DMS53 (cell line): ENCODE measurements around the gene AIP.

ENCODE experiments used
- DNase-seq: peaks from one replicate; lab custom pipeline; 2025; lab: John Stamatoyannopoulos, UW

AIP gene

DNA sequence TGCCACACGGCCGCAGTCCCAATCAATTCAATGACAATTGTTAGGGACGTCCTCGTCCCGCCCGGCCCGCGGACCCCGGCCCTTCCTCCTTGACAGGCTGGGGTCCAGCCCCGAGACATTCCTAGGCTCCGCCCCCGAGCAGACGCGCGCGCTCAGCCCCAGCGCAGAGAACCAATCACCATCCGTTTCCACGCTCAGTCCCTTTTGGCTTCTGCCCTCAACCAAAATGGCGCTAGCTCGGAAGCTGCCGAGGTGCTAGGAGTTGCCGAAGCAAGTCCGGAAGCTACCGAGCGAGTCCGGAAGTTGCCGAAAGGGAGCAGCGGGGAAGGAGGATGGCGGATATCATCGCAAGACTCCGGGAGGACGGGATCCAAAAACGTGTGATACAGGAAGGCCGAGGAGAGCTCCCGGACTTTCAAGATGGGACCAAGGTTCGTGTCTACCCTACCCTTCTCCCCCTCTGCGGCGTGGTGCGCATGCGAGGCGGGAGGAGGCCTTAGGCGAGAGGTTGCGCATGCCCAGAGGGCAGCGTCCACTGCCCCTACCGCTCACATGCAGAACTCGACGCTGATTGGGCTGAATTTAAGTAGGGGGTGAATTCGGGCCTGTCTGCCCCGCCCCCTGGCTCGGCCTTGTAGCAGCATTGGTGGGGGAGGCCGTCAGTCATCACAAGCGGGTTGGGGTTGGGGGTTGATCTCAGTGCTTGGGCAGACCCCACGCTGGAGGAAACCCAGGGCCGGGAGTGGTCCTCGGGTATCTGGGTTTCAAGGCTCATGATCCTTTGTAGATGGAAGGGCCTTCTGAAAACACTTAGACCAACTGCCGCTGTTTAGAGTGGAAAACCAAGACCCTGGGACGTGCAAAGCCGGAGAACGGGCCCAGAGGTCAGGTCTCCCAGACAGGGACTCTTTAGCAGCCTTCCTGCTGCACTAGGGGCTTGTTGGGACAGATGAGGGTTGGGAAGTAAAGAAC lies at the start of gene AIP:
AIP (plus strand) TSS at position 200 of the 972 bp plus-strand sequence; CDS start at position 333, 133 bp downstream.
- peak; percentile 100 for DNase-seq

DNA sequence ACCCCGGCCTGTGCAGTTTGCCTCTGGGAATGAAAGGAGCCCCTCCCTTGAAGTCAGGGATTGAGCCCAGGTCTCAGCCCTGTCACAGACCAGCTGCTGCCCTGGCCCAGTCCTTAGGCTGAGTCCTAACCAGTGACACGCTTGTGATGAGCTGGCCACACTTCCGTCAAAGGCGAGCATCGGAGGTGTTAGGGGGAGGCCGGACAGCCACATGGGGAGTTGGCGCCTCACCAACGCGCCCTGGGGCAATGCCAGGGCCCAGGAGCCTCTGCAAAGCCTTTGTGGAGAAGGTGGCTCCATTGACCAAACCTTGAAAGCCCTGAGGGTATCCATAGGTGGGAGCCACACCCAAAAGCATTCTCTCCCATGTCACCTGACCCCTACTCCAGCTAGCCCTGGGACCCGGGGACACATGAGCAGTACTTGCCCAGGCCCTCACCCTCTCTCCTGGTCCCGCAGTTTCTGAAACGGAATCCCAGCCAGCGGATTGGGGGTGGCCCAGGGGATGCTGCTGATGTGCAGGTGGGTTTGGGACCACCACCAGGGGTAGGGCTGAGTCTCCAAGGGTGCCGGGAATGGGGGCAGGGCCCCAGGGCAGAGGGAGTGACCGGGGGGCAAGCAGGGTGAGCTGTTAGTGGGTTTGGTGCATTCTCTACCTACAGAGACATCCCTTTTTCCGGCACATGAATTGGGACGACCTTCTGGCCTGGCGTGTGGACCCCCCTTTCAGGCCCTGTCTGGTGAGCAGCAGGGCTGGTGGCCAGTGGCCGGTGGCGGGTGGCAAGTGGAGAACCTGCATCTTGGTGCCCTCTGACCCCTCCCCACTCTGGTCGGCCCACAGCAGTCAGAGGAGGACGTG lies 49.1 kb upstream of the AIP start:
- DNase-seq = no peak

GRCh38 chr11:67434395-67434881 lies 48.4 kb upstream of the AIP start:
- no peak for DNase-seq

- DNase-seq = no peak
These were observed 47.6 kb upstream of the AIP start for GRCh38 chr11:67435031-67435726.

DNA sequence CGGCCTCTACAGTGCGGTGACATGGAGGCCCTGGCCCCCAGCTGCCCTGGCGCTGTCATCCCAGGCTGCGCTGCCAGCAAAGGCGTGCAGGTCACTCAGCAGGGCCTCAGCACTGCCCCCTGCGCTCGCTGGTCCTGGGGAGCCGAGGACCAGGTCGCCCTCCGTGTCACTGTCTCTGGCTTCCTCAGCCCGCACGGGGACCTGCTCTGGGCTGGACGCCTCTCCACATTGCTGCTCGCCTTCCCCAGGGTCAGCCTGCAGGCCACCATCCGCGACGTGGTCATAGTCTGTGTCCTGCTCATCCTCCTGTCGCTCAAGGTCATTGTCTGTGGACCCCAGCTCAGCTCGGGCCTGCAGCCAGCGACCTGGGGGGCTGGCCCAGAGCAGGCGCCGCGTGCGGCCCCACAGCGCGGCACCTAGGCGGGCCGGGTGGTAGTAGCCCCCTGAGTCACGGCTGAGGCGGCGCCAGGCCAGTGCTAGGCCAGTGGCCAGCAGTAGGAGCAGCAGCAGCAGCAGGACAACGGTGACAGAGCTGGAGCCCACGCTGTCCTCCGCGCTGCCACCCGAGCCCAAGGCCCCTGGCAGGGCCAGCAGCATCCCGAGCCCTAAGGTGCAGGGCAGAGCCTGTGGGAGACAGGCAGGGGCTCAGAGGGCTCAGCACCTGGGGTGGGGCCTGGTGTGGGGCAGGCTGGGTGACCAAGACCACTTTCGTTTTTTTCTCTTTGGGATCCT lies 46.9 kb upstream of the AIP start:
- DNase-seq = no peak

GRCh38 chr11:67436459-67437081 lies 46.3 kb upstream of the AIP start:
- peak; percentile 74 for DNase-seq

GRCh38 chr11:67437082-67437808 lies 45.6 kb upstream of the AIP start, which contains the start of gene PTPRCAP:
TSS of gene PTPRCAP (minus strand) at chr11:67437682. CDS start at chr11:67437619, 63 bp downstream.
- DNase-seq = no peak

GRCh38 chr11:67437809-67438157 lies 45.0 kb upstream of the AIP start:
- no peak for DNase-seq

GRCh38 chr11:67438158-67438902 lies 44.5 kb upstream of the AIP start:
- no peak for DNase-seq

DNA sequence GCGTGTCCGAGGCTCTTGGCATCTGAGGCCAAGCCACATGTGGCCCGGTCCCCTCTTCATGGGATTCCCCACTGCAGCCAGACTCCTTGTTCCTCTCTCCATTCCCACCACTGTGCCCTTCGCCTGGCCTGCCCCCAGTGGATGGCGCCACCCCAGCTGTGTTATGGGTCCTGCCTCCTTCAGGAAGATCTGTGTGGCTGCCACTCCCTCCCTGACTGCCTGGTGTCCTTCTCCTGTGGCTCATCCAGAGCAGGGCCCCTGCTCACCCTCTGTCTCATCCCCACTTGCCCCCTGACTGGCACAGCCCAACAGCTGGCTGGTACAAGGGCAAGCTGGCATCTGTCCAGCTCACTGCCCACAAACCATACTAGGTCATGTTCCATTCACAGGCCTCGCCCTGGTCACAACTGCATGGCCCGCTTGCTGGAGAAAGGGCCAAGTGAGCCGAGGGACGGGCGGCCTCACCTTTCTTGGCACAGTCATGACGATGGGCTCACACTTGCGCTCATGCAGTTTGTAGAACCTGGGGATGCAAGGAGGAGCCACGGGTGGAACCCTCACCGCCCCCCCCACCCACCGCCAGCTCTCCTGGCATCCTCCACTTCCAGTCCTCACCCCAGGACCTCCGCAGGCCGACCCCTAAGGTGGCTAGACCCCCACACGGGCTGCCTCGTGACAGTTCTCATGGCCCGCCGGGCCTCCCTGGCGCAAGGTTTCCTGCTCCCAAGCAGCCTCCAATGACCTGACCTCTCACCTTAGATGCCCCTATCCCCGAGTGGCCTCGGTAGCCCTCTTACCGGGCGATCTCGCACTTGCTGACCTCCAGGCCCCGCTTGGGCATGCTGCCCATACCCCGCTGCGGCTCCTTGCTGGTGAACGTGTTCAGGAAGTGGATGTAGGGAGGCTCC lies 43.3 kb upstream of the AIP start:
- peak; percentile 77 for DNase-seq

GRCh38 chr11:67440229-67441097 lies 42.4 kb upstream of the AIP start:
- no peak for DNase-seq

DNA sequence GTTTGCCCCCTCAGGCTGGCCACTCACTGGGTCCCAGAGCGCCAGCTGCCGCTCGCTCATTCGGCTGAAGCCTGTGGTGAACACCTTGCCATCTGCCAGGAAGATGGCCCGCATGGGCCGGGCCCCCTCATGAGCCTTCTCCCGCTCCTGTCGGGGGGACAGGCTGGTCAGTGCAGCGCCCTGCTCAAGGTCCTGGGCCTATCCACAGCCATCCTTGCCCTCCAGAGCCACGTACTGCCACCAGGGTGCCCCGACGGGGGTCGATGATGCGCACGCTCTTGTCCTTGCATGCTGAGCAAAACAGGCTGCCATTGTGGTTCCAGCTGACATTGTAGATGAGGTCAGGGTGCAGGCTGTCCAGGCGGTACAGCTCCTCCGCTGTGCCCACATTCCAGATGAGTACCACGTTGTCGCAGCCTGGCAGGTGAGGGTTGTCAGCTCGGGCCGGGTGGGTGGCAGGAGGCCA lies 41.7 kb upstream of the AIP start:
- peak; percentile 34 for DNase-seq

- peak; percentile 65 for DNase-seq
These were observed 41.0 kb upstream of the AIP start for GRCh38 chr11:67441731-67442351.

- DNase-seq = peak; percentile 60
These were observed 40.1 kb upstream of the AIP start for GRCh38 chr11:67442504-67443404.

GRCh38 chr11:67445515-67445914 lies 37.3 kb upstream of the AIP start:
- DNase-seq = no peak

GRCh38 chr11:67448220-67448609 lies 34.6 kb upstream of the AIP start:
- DNase-seq = no peak
